ENCODE results near the gene KCNQ2. TPM values are rescaled to one million over a fixed set of nuclear protein-coding genes. Genes with fewer than 3 reads are reported as not detected.

KCNQ2 gene
- total and polyA plus RNA-seq, 2 experiments from 2014 or later = 68.5 to 92.4 TPM

- TF ChIP-seq EZH2 (IDR thresholded peaks at IDR 0.05; ENCODE audit: low read depth, unreplicated experiment) = no peak
These were observed 107.5 kb downstream of the KCNQ2 start (continued) for GRCh38 chr20:63364801-63365585.

- TF ChIP-seq JUNB (IDR thresholded peaks at IDR 0.05; ENCODE audit: unreplicated experiment) (no peak), ZNF462 (CRISPR knock-in tag; IDR thresholded peaks at IDR 0.05) (no peak), ETS1 (IDR thresholded peaks at IDR 0.05) (no peak)
- ATAC-seq (no peak), DNase-seq (ENCODE audit: low spot score) (no peak)
- peaks cover 14% of the 10 kb centered on the region for H3K4me1 Mint-ChIP-seq
- H3K9me2 ChIP-seq (ENCODE audit: insufficient read depth) = no peaks in the 10 kb centered on the region
- H3K4me3 Mint-ChIP-seq = no peak overlapping the region
- H3K36me3 ChIP-seq (ENCODE audit: insufficient read depth) = no peaks in the 10 kb centered on the region
- no peaks in the 10 kb centered on the region for H3K79me2 ChIP-seq (replicated peaks; ENCODE audit: insufficient read depth)
- H2AFZ ChIP-seq = no peak overlapping the region
- H3K9me3 Mint-ChIP-seq = no peaks in the 10 kb centered on the region
- H3F3A ChIP-seq (replicated peaks; ENCODE audit: low read depth) = no peaks in the 10 kb centered on the region
- no peak overlapping the region for H3K27ac Mint-ChIP-seq
- no peak overlapping the region for H3K27ac ChIP-seq (ENCODE audit: low read depth)
- no peak overlapping the region for H3K4me2 ChIP-seq
- H3K27me3 Mint-ChIP-seq (ENCODE audit: insufficient read depth, low read depth, poor library complexity) = peaks cover 25% of the 10 kb centered on the region
- no peaks in the 10 kb centered on the region for H4K20me1 ChIP-seq (replicated peaks; ENCODE audit: insufficient read depth)
- H3K27me3 ChIP-seq (ENCODE audit: insufficient read depth) = peaks cover 18% of the 10 kb centered on the region
- H3K4me3 ChIP-seq = no peak overlapping the region
- H3K4me1 ChIP-seq (ENCODE audit: insufficient read depth) = no peaks in the 10 kb centered on the region
- no peaks in the 10 kb centered on the region; the same call in 2 of the 3 replicates for H3K36me3 Mint-ChIP-seq (ENCODE audit: low read depth)
These were observed 108.4 kb downstream of the KCNQ2 start for GRCh38 chr20:63363981-63364561.

All from GM23338 (cell line).